MCF 10A (cell line): ENCODE results near the gene GAL. TPM values are rescaled to one million over a fixed set of nuclear protein-coding genes. Genes with fewer than 3 reads are reported as not detected.

ENCODE experiments used
- BruUV-seq: library from RNA; stranded (reverse); fragments of 400-500 nt; replicated peaks from 2 replicates; lab custom pipeline; 2021; lab: Mats Ljungman, UMichigan
- CTCF ChIA-PET: fragments of 300-600 bp; sonication (Branson Sonifier 250); formaldehyde crosslinking; extraction: SDS; loops from one replicate; lab custom pipeline; 2021; ENCODE audit warnings: antibody characterized with exemption, inconsistent platforms; lab: Yijun Ruan, JAX
- POLR2A ChIA-PET: fragments of 300-600, 350-650 bp; sonication (Branson Sonifier 250); formaldehyde crosslinking; extraction: SDS; loops from one replicate; lab custom pipeline; 2020; ENCODE audit warnings: antibody characterized with exemption, inconsistent platforms; lab: Yijun Ruan, JAX
- DNase-seq: peaks from one replicate; pipeline ENCODE4 v3.0.0-alpha.2; 2018; ENCODE audit not compliant: unreplicated experiment
- H3K27ac Mint-ChIP-seq: one replicate; pipeline ENCODE4 v1.8.0; 2022; ENCODE audit warnings: mild to moderate bottlenecking, low read depth, mixed read lengths; ENCODE audit not compliant: unreplicated experiment
- H3K27me3 Mint-ChIP-seq: one replicate; pipeline ENCODE4 v1.8.0; 2022; ENCODE audit warnings: mixed read lengths; ENCODE audit not compliant: insufficient read depth, unreplicated experiment
- H3K36me3 Mint-ChIP-seq: one replicate; pipeline ENCODE4 v1.8.0; 2022; ENCODE audit warnings: mild to moderate bottlenecking, moderate library complexity, mixed read lengths; ENCODE audit not compliant: insufficient read depth, unreplicated experiment
- H3K4me1 Mint-ChIP-seq: one replicate; pipeline ENCODE4 v1.8.0; 2022; ENCODE audit warnings: mixed read lengths; ENCODE audit not compliant: insufficient read depth, unreplicated experiment
- H3K4me3 Mint-ChIP-seq: one replicate; pipeline ENCODE4 v1.8.0; 2022; ENCODE audit warnings: mild to moderate bottlenecking, moderate library complexity, mixed read lengths; ENCODE audit not compliant: unreplicated experiment
- H3K9me3 Mint-ChIP-seq: one replicate; pipeline ENCODE4 v1.8.0; 2022; ENCODE audit warnings: mixed read lengths; ENCODE audit not compliant: unreplicated experiment
- intact Hi-C: fragments of 100-400 bp; cut with micrococcal nuclease; formaldehyde crosslinking; loops from 2 replicates; pipeline ENCODE4 v1.14.1; 2022
- total RNA-seq: library from RNA; stranded (reverse); gene quantifications from 2 replicates; pipeline ENCODE4 v1.2.3, GENCODE V29; 2022
- TF ChIP-seq, protein P1 (sequence below): fragments of 200-600 bp; IDR thresholded peaks from one replicate; pipeline ENCODE4 v1.8.0; 2022; ENCODE audit warnings: antibody characterized with exemption, mild to moderate bottlenecking; ENCODE audit not compliant: unreplicated experiment

GAL gene
- total RNA-seq, 1 experiment from 2014 or later = not detected

DNA sequence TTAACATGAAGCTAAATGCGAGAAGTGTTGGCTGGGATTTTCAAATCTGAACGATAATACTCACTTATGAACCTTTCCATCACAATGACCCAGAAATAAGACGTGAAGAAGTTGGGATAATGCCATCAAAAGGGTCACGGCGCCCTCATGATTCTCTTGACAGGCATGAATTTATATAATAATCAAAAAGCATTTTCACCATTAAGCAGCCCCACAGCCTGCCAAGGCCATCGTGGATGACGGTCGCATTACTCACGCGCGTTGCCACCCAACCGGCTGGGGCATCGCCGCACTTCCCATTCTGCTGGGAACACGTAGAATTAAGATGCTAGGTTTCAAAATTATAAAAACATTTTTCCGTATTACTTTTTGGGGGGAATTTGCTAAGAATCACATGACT lies 18.9 kb upstream of the GAL start:
- ChIA-PET CTCF (no interaction called here), POLR2A (no interaction called here)
- BruUV-seq = no TSS peak
- TF ChIP-seq, protein P1, sequence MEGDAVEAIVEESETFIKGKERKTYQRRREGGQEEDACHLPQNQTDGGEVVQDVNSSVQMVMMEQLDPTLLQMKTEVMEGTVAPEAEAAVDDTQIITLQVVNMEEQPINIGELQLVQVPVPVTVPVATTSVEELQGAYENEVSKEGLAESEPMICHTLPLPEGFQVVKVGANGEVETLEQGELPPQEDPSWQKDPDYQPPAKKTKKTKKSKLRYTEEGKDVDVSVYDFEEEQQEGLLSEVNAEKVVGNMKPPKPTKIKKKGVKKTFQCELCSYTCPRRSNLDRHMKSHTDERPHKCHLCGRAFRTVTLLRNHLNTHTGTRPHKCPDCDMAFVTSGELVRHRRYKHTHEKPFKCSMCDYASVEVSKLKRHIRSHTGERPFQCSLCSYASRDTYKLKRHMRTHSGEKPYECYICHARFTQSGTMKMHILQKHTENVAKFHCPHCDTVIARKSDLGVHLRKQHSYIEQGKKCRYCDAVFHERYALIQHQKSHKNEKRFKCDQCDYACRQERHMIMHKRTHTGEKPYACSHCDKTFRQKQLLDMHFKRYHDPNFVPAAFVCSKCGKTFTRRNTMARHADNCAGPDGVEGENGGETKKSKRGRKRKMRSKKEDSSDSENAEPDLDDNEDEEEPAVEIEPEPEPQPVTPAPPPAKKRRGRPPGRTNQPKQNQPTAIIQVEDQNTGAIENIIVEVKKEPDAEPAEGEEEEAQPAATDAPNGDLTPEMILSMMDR = no peak
- Mint-ChIP-seq H3K27me3 (peaks cover 49% of the 10 kb centered on the region), H3K4me1 (no peaks in the 10 kb centered on the region), H3K4me3 (no peak overlapping the region), H3K36me3 (no peaks in the 10 kb centered on the region), H3K9me3 (no peaks in the 10 kb centered on the region), H3K27ac (no peak overlapping the region)
- intact Hi-C loops = no loop called here
- DNase-seq = no peak

- intact Hi-C loops = no loop called here
- CTCF ChIA-PET = no interaction called here
- POLR2A ChIA-PET = no interaction called here
- BruUV-seq = no TSS peak
- Mint-ChIP-seq H3K4me3 (no peak overlapping the region), H3K9me3 (no peaks in the 10 kb centered on the region), H3K27me3 (peaks cover 57% of the 10 kb centered on the region), H3K4me1 (no peaks in the 10 kb centered on the region), H3K27ac (no peak overlapping the region), H3K36me3 (no peaks in the 10 kb centered on the region)
- TF ChIP-seq, protein P1 = no peak
- DNase-seq = no peak
Measured at GRCh38 chr11:68666849-68667248, 17.5 kb upstream of the GAL start.

GRCh38 chr11:68667511-68668500 lies 16.5 kb upstream of the GAL start:
- intact Hi-C loops = no loop called here
- DNase-seq = no peak
- no peak overlapping the region for H3K4me3 Mint-ChIP-seq
- CTCF ChIA-PET = interaction anchor here (0.6 kb wide), 1 partner anchor 227 kb away, joined by 4 read pairs; no protein-coding TSS in a partner anchor
- BruUV-seq = no TSS peak
- no peaks in the 10 kb centered on the region for H3K4me1 Mint-ChIP-seq
- no peak overlapping the region for H3K27ac Mint-ChIP-seq
- no peaks in the 10 kb centered on the region for H3K9me3 Mint-ChIP-seq
- peaks cover 57% of the 10 kb centered on the region for H3K27me3 Mint-ChIP-seq
- TF ChIP-seq, protein P1 = no peak
- POLR2A ChIA-PET = no interaction called here
- H3K36me3 Mint-ChIP-seq = no peaks in the 10 kb centered on the region

- no peaks in the 10 kb centered on the region for H3K9me3 Mint-ChIP-seq
- ChIA-PET POLR2A (no interaction called here), CTCF (no interaction called here)
- TF ChIP-seq, protein P1 = no peak
- H3K27me3 Mint-ChIP-seq = peaks cover 42% of the 10 kb centered on the region
- H3K4me3 Mint-ChIP-seq = no peak overlapping the region
- intact Hi-C loops = no loop called here
- H3K27ac Mint-ChIP-seq = no peak overlapping the region
- no peaks in the 10 kb centered on the region for H3K4me1 Mint-ChIP-seq
- BruUV-seq = no TSS peak
- no peaks in the 10 kb centered on the region for H3K36me3 Mint-ChIP-seq
- DNase-seq = no peak
Measured at GRCh38 chr11:68669301-68670090, 14.8 kb upstream of the GAL start.
